ENCODE data around the gene ATP2B2.

ATP2B2 gene

DNA sequence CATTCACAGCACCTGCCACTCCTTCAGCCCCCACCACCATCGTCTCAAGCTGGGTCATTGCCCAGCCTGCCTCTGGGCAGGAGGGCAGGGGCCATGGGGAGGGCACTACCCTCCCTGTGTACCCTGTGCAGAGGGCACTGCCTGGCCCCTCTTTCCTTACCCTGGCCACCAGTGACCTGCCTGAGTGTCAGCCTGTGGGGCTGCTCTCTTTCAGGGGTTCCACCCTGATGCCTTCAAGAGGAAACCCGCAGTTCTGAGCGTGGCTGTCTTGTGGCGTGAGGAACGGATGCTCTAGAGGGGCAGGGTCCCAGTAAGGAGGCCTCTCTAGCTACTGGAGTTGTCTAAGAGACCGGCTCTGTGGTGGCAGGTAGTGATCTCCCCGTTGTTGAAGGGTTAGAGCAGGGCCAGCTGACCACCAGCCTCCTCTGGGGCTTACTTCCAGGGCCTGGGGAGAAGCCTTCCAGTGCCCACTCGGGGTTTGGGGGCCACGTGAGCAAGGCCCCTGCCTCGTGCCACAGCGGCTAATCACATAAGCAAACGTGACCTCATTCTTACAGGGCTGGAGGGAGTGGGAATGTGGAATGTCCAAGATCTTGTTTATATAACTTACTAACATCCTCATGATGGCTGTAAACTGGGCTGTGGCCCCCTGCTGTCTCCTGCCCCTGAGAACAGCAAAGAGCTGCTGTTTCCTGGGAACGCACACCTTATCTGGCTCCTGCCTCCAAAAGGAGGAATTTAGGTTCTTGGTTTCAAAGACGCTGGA, 153.1 kb downstream of the ATP2B2 start:
- no peaks in the 10 kb centered on the region for H3K9me3 ChIP-seq (ENCODE audit: severe bottlenecking)
- DNase-seq (ENCODE audit: low spot score) (no peak), ATAC-seq (ENCODE audit: low read depth) (no peak)
- no peak overlapping the region for H3K4me3 ChIP-seq (ENCODE audit: severe bottlenecking)
- H3K4me1 ChIP-seq (ENCODE audit: insufficient read depth, poor library complexity, severe bottlenecking): peaks cover 12% of the 10 kb centered on the region
- TF ChIP-seq, protein P1, sequence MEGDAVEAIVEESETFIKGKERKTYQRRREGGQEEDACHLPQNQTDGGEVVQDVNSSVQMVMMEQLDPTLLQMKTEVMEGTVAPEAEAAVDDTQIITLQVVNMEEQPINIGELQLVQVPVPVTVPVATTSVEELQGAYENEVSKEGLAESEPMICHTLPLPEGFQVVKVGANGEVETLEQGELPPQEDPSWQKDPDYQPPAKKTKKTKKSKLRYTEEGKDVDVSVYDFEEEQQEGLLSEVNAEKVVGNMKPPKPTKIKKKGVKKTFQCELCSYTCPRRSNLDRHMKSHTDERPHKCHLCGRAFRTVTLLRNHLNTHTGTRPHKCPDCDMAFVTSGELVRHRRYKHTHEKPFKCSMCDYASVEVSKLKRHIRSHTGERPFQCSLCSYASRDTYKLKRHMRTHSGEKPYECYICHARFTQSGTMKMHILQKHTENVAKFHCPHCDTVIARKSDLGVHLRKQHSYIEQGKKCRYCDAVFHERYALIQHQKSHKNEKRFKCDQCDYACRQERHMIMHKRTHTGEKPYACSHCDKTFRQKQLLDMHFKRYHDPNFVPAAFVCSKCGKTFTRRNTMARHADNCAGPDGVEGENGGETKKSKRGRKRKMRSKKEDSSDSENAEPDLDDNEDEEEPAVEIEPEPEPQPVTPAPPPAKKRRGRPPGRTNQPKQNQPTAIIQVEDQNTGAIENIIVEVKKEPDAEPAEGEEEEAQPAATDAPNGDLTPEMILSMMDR (IDR thresholded peaks at IDR 0.05; ENCODE audit: poor library complexity, severe bottlenecking): no peak
- H3K36me3 ChIP-seq (ENCODE audit: low read depth): no peaks in the 10 kb centered on the region
- H3K27me3 ChIP-seq (ENCODE audit: insufficient read depth, poor library complexity, severe bottlenecking): no peaks in the 10 kb centered on the region
- no peak overlapping the region for H3K27ac ChIP-seq (ENCODE audit: poor library complexity, severe bottlenecking)

DNA sequence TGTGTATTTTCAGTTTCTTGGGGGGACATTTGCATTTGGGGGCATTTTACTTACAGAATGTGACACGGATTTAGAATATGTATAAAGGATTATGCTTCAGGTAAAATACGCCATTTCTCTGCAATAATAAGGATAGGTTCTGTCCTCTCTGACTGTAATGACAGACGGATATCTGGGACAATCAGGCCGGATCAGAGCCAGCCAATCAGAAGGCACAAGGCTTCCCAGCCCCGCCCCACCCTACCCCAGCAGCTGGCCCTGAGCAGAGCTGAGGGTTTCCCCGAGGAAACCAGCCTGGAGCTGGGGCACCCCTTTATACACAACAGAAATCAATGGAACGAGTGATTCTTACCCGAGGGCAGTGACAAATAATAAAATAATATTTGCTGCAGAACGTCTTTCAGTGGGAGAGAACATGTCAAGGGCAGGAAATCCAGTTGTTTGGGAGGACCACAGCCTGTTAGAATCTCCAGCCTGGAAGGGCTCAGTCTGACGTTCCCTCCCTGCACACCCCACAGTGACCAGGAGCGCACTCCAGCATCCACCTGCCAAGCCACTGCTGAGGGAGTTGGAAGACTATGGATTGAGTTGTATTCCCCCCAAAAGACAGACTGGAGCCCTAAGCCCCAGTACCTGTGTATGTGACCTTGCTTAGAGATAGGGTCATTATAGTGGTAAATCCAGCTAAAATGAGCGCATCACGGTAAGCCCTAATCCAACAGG, 154.2 kb downstream of the ATP2B2 start:
- TF ChIP-seq, protein P1 (IDR thresholded peaks at IDR 0.05; ENCODE audit: poor library complexity, severe bottlenecking): no peak
- ATAC-seq (ENCODE audit: low read depth) (no peak), DNase-seq (ENCODE audit: low spot score) (no peak)
- Histone ChIP-seq H3K36me3 (ENCODE audit: low read depth) (no peaks in the 10 kb centered on the region), H3K4me3 (ENCODE audit: severe bottlenecking) (no peak overlapping the region), H3K4me1 (ENCODE audit: insufficient read depth, poor library complexity, severe bottlenecking) (peaks cover under 1% of the 10 kb centered on the region), H3K9me3 (ENCODE audit: severe bottlenecking) (no peaks in the 10 kb centered on the region), H3K27ac (ENCODE audit: poor library complexity, severe bottlenecking) (no peak overlapping the region), H3K27me3 (ENCODE audit: insufficient read depth, poor library complexity, severe bottlenecking) (no peaks in the 10 kb centered on the region)

DNA sequence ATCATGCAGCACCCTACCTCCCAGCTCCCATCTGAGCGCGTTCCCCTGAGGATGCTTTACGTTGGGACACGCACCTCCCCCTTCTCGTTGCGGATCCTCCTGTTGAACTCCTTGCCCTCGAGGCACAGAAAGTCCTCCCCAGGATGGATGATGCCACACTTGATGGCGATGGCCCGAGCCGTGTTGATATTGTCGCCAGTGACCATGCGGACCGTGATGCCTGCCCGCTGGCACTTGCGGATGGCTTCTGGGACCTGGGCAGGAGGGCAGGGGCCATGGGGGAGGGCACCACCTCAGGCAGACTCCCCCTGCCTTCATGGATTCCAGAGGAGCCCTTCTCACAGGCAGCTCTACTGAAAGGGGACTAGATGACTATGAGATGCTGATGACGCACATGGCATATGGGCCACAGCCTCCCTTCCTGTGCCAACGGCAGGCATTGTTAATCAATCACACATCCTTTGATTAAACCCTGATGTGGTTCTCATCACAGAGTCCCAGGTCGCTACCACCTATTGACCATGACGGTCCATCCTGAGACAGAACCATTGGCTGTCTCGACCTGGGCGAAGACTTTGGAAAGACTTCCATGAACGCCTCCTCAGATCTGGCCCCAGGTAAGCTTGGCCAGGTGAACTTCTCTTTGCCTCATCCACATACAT, 154.9 kb downstream of the ATP2B2 start:
- no peaks in the 10 kb centered on the region for H3K27me3 ChIP-seq (ENCODE audit: insufficient read depth, poor library complexity, severe bottlenecking)
- TF ChIP-seq, protein P1 (IDR thresholded peaks at IDR 0.05; ENCODE audit: poor library complexity, severe bottlenecking): no peak
- no peaks in the 10 kb centered on the region for H3K9me3 ChIP-seq (ENCODE audit: severe bottlenecking)
- H3K36me3 ChIP-seq (ENCODE audit: low read depth): no peaks in the 10 kb centered on the region
- ATAC-seq (ENCODE audit: low read depth) (no peak), DNase-seq (ENCODE audit: low spot score) (no peak)
- H3K4me1 ChIP-seq (ENCODE audit: insufficient read depth, poor library complexity, severe bottlenecking): no peaks in the 10 kb centered on the region
- H3K27ac ChIP-seq (ENCODE audit: poor library complexity, severe bottlenecking): no peak overlapping the region
- no peak overlapping the region for H3K4me3 ChIP-seq (ENCODE audit: severe bottlenecking)

DNA sequence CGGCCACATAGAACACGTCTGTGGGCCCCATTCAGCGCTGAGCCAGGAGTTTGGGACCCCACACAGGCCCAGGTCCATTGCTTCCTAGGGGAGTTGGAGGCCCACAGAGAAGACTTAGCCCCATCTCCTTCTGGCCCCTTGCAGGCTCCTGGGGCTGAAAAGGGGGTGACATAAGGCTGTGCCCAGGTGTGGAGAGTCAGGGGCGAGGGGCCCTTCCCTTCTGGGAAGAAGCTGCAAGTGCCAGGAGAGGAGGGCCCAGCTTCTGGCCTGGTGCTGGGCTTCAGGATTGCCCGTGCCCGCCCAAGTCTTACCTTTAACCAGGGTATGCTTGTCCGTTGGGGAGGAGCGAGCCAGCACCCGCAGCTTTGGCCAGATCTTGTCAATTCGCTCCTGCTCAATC, 155.6 kb downstream of the ATP2B2 start:
- ATAC-seq (ENCODE audit: low read depth): no peak
- H3K27ac ChIP-seq (ENCODE audit: poor library complexity, severe bottlenecking): no peak overlapping the region
- TF ChIP-seq, protein P1 (IDR thresholded peaks at IDR 0.05; ENCODE audit: poor library complexity, severe bottlenecking): no peak

More for the DNA sequence above, 155.6 kb downstream of the ATP2B2 start:
- Histone ChIP-seq H3K9me3 (ENCODE audit: severe bottlenecking) (no peaks in the 10 kb centered on the region), H3K4me3 (ENCODE audit: severe bottlenecking) (no peak overlapping the region), H3K4me1 (ENCODE audit: insufficient read depth, poor library complexity, severe bottlenecking) (no peaks in the 10 kb centered on the region), H3K36me3 (ENCODE audit: low read depth) (no peaks in the 10 kb centered on the region), H3K27me3 (ENCODE audit: insufficient read depth, poor library complexity, severe bottlenecking) (no peaks in the 10 kb centered on the region)
- DNase-seq (ENCODE audit: low spot score): no peak

Data from RWPE2 (cell line).